SJCRH30 (cell line): ENCODE measurements around the gene PARN. TPM values are rescaled to one million over a fixed set of nuclear protein-coding genes. Genes with fewer than 3 reads are reported as not detected.

Experiments
- DNase-seq, 2 experiments: peaks; one replicate each; pipeline ENCODE4 v3.0.0-alpha.2; 2015 to 2020
- H3K27ac ChIP-seq: fragments of 250-450 bp; sonication (Bioruptor Pico); 2 replicates; pipeline ENCODE4 v1.5.1; 2020; ENCODE audit warnings: mild to moderate bottlenecking, moderate library complexity
- H3K27me3 ChIP-seq: fragments of 250-450 bp; sonication (Bioruptor Pico); 2 replicates; pipeline ENCODE4 v1.5.1; 2020; ENCODE audit warnings: mild to moderate bottlenecking, moderate library complexity
- H3K36me3 ChIP-seq: fragments of 250-450 bp; sonication (Bioruptor Pico); 2 replicates; pipeline ENCODE4 v1.5.1; 2020; ENCODE audit warnings: mild to moderate bottlenecking, moderate library complexity
- H3K4me1 ChIP-seq: fragments of 250-450 bp; sonication (Bioruptor Pico); 2 replicates; pipeline ENCODE4 v1.5.1; 2020; ENCODE audit warnings: mild to moderate bottlenecking, moderate library complexity
- H3K4me3 ChIP-seq: fragments of 250-450 bp; sonication (Bioruptor Pico); 2 replicates; pipeline ENCODE4 v1.5.1; 2020; ENCODE audit warnings: mild to moderate bottlenecking, moderate library complexity
- H3K9me3 ChIP-seq: fragments of 250-450 bp; sonication (Bioruptor Pico); replicated peaks from 2 replicates; pipeline ENCODE4 v1.5.1; 2020; ENCODE audit warnings: mild to moderate bottlenecking, moderate library complexity
- total RNA-seq: library from RNA; depleted of rRNA; stranded (reverse); fragments of >200 nt; shearing (Covaris generic); gene quantifications from 2 replicates; pipeline ENCODE4 v1.2.3, GENCODE V29; 2014

PARN gene
- total RNA-seq, 1 experiment from 2014 or later, result 31.0 TPM

DNA sequence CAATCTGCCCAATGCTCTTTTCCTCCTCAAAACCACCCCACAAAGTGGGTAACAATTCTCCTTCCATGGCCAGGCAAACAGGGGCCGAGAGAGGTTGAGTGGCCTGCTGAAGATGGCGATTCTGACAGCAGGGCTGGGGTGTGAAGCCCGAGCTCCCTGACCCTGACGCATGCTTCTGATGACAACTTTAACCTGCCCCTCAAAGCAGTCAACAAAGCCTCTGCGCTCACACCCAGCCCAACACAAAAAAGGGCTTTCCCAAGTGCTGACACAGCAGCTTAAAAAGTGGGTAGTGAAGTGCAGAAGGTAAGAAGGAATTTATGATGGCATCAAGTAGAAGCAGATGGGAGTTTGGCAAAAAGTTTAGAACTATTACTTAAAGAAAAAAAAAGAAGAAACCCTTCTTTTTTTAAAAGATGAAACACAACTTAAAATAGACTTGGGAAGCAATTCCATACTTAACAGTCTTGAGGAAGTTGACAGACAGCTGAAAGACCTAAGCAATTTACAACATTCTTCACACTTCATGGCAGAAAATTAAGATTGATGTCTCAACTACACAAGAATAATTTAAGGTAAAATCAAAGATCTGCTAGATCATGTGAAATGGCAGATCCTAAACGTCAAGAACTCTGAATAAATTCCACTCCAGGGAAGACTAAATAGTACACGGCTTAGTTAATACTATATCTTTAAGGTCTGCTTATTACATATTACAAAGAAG, 133.9 kb downstream of the PARN start:
- Histone ChIP-seq H3K36me3 (no peaks in the 10 kb centered on the region), H3K9me3 (no peaks in the 10 kb centered on the region), H3K4me3 (no peak overlapping the region), H3K27me3 (no peaks in the 10 kb centered on the region), H3K27ac (no peak overlapping the region), H3K4me1 (peaks cover 7% of the 10 kb centered on the region)
- no peak for DNase-seq

- no peak for DNase-seq
- Histone ChIP-seq H3K4me1 (peaks cover 1% of the 10 kb centered on the region), H3K36me3 (no peaks in the 10 kb centered on the region), H3K4me3 (no peak overlapping the region), H3K27me3 (no peaks in the 10 kb centered on the region), H3K27ac (no peak overlapping the region), H3K9me3 (no peaks in the 10 kb centered on the region)
These were observed 134.6 kb downstream of the PARN start for GRCh38 chr16:14495213-14496046.

GRCh38 chr16:14494396-14494966, 135.6 kb downstream of the PARN start:
- H3K4me3 ChIP-seq, result no peak overlapping the region
- no peaks in the 10 kb centered on the region for H3K27me3 ChIP-seq
- DNase-seq, result no peak
- no peaks in the 10 kb centered on the region for H3K36me3 ChIP-seq
- H3K9me3 ChIP-seq, result no peaks in the 10 kb centered on the region
- H3K27ac ChIP-seq, result no peak overlapping the region
- H3K4me1 ChIP-seq, result no peaks in the 10 kb centered on the region

- H3K36me3 ChIP-seq, result no peaks in the 10 kb centered on the region
- DNase-seq, result no peak
- H3K4me1 ChIP-seq, result no peaks in the 10 kb centered on the region
- H3K27ac ChIP-seq, result no peak overlapping the region
- no peaks in the 10 kb centered on the region for H3K9me3 ChIP-seq
- H3K27me3 ChIP-seq, result no peaks in the 10 kb centered on the region
- no peak overlapping the region for H3K4me3 ChIP-seq
These were observed 136.3 kb downstream of the PARN start for GRCh38 chr16:14493791-14494190.

- Histone ChIP-seq H3K4me3 (no peak overlapping the region), H3K9me3 (no peaks in the 10 kb centered on the region), H3K27ac (no peak overlapping the region), H3K36me3 (no peaks in the 10 kb centered on the region), H3K4me1 (no peaks in the 10 kb centered on the region), H3K27me3 (no peaks in the 10 kb centered on the region)
- DNase-seq, result no peak
These were observed 137.4 kb downstream of the PARN start for GRCh38 chr16:14492614-14493013.

GRCh38 chr16:14491861-14492529, 138.1 kb downstream of the PARN start:
- Histone ChIP-seq H3K27me3 (no peaks in the 10 kb centered on the region), H3K4me1 (no peaks in the 10 kb centered on the region), H3K9me3 (no peaks in the 10 kb centered on the region), H3K36me3 (no peaks in the 10 kb centered on the region), H3K4me3 (no peak overlapping the region), H3K27ac (no peak overlapping the region)
- no peak for DNase-seq

GRCh38 chr16:14490235-14490634, 139.8 kb downstream of the PARN start:
- peaks cover 6% of the 10 kb centered on the region for H3K4me1 ChIP-seq
- DNase-seq, result no peak
- no peak overlapping the region for H3K27ac ChIP-seq
- H3K36me3 ChIP-seq, result no peaks in the 10 kb centered on the region
- H3K9me3 ChIP-seq, result no peaks in the 10 kb centered on the region
- H3K4me3 ChIP-seq, result no peak overlapping the region
- H3K27me3 ChIP-seq, result no peaks in the 10 kb centered on the region

DNA sequence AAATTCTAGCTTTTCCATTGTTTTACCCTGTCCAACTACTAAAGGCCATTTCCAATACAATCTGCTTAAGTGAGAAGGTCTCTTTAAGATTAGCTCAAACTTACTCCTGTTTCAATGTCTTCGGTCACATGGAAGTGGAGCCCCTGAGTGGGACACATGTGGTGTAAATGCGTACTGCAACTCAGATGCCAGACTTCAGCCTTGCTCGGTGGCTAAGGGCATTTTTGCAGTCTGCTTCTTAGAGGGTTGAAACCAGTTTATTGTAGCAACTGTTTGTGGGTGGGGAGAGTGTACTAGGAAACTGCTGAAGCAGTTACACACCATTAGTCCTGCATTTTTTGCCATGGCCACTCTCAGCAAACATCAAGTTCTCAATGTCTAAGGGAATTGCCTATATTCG, 140.6 kb downstream of the PARN start:
- DNase-seq, result peak; percentile 14 to 50
- Histone ChIP-seq H3K9me3 (no peaks in the 10 kb centered on the region), H3K27ac (no peak overlapping the region), H3K4me3 (no peak overlapping the region), H3K36me3 (no peaks in the 10 kb centered on the region), H3K27me3 (no peaks in the 10 kb centered on the region), H3K4me1 (peaks cover 6% of the 10 kb centered on the region)

- no peaks in the 10 kb centered on the region for H3K36me3 ChIP-seq
- no peak for DNase-seq
- H3K4me1 ChIP-seq, result peaks cover 6% of the 10 kb centered on the region
- H3K27ac ChIP-seq, result no peak overlapping the region
- H3K9me3 ChIP-seq, result no peaks in the 10 kb centered on the region
- H3K4me3 ChIP-seq, result peak overlapping the region; percentile 41
- no peaks in the 10 kb centered on the region for H3K27me3 ChIP-seq
These were observed 142.5 kb downstream of the PARN start for GRCh38 chr16:14487579-14487978.

DNA sequence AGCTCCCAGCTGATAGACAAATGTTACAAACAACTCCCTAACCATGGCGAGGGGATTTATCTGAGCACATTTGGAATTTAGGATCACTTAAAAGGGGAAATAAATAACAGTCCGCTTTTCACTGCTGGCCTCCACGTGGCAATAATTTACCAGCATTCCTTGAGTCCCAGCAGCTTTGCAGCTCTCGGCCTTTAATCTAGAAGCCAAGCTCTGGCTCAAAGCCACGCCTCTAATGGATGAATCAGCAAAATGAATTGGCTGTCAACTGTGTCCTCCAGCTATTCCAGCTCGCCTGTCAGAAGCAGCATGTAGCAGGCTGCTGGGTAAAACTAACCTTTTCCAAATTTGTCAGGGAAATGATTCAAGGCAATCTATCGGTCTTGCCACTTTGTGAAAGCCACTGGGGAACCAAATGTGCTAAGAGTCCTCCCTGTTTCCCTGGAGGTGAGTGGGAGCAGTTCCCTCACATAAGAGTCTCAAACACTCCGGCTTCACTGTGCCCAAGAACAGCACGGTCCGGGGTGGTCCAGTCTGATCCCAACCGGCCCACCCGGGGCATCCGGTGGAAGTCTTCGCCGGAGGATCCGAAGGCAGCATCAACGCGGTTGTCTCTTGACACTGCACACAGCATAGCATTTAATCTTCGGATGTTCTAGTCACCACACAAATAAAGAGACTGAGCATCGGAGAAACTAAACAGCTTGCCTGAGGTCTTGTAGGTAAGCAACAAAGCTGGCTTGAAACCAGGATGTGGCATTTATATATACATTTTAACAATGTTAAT, 143.3 kb downstream of the PARN start:
- H3K9me3 ChIP-seq, result no peaks in the 10 kb centered on the region
- H3K27me3 ChIP-seq, result no peaks in the 10 kb centered on the region
- DNase-seq, result peak; percentile 71 to 78
- peak overlapping the region; percentile 43 for H3K27ac ChIP-seq
- peak overlapping the region; percentile 41 for H3K4me3 ChIP-seq
- no peaks in the 10 kb centered on the region for H3K36me3 ChIP-seq
- H3K4me1 ChIP-seq, result peaks cover 6% of the 10 kb centered on the region

DNA sequence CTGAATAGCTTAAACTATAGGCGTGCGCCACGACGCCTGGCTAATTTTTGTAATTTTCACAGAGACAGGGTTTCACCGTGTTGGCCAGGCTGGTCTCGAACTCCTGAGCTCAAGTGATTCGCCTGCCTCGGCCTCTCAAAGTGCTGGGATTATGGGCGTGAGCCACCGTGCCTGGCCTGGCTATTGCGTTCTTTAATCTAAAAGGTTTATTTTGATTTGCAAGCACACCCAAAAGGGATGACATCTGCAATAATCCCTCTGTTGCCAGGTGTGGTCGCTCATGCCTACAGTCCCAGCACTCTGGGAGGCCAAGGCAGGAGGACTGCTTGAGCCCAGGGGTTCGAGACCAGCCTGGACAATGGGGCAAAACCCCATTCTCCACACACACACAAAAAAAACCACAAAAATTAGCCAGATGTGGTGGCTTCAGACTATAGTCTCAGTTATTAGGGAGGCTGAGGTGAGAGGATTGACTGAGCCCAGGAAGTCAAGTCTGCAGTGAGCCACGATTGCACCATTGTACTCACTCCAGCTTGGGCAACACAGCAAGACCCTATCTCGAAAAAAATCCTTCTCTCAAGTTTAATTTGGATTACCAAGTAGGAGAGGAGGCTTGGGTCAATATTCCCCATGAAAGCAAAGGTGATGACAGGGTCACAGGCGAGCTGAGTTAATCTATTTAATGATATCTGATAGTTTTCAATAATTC, 144.1 kb downstream of the PARN start:
- H3K27ac ChIP-seq, result peak overlapping the region; percentile 43
- H3K4me3 ChIP-seq, result peak overlapping the region; percentile 41
- H3K27me3 ChIP-seq, result no peaks in the 10 kb centered on the region
- peaks cover 6% of the 10 kb centered on the region for H3K4me1 ChIP-seq
- no peak for DNase-seq
- no peaks in the 10 kb centered on the region for H3K36me3 ChIP-seq
- no peaks in the 10 kb centered on the region for H3K9me3 ChIP-seq

- DNase-seq, result no peak
- Histone ChIP-seq H3K4me3 (no peak overlapping the region), H3K9me3 (no peaks in the 10 kb centered on the region), H3K4me1 (peaks cover 6% of the 10 kb centered on the region), H3K27ac (no peak overlapping the region), H3K27me3 (no peaks in the 10 kb centered on the region), H3K36me3 (peaks cover 4% of the 10 kb centered on the region; the same call in 1 of the 2 replicates)
These were observed 144.9 kb downstream of the PARN start for GRCh38 chr16:14485121-14485551.

GRCh38 chr16:14483819-14484385, 146.2 kb downstream of the PARN start:
- peaks cover 6% of the 10 kb centered on the region for H3K4me1 ChIP-seq
- no peaks in the 10 kb centered on the region for H3K9me3 ChIP-seq
- H3K36me3 ChIP-seq, result peaks cover 8% of the 10 kb centered on the region
- no peak overlapping the region for H3K27ac ChIP-seq
- peak in 1 of 2 experiments; percentile 9 for DNase-seq
- H3K4me3 ChIP-seq, result no peak overlapping the region
- no peaks in the 10 kb centered on the region for H3K27me3 ChIP-seq
